Posterior vena cava (tissue), 2 donors: ENCODE data around the gene CASK. TPM values are rescaled to one million over a fixed set of nuclear protein-coding genes. Genes with fewer than 3 reads are reported as not detected.
"Not testable (repeated sequence)": the region's sequence is repeated elsewhere in the genome, so short reads cannot be mapped to it uniquely, and the experiment has no call there.

Experiments
- DNase-seq: peaks from one replicate; pipeline ENCODE4 v3.0.0-alpha.2; 2020; ENCODE audit warnings: low spot score
- intact Hi-C, 2 donors: fragments of 100-400 bp; cut with DNase I; formaldehyde crosslinking; loops; one replicate each; pipeline versions ENCODE4 v1.14.1 to v1.14.2; 2022 to 2023
- total RNA-seq, 2 donors: library from RNA; stranded (reverse); fragmentation: NEBNext Ultra II Directional; extraction: Animal tissue kit (Norgen Biotek cat#: 25700); gene quantifications; one replicate each; pipeline ENCODE4 v1.2.1, GENCODE V29; 2021
- donor health status: DM: yes; HTN: yes; CAD: no.
- donor health status: DM: yes; HTN: yes; CAD: no.

CASK gene
- total RNA-seq, 2 donors from 2014 or later: 33.8 to 35.8 TPM

DNA sequence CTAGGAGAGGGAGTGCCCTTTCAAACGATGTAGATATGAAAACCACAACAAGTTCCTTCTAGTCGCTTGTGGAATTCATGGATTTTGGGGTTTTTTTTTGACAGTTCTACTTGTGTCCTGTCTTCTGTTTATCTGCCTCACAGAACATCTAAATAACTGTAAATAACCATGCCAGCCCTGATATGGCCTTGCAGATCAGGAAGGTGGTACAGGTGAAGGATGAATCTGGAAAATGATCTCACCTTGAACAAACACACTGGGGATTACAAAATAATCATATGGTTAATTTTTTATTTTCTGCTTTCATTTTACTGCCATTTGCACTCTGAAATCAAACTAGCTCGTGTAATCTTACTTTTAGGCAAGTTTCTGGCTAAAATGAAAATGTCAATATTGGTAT is 162.2 kb downstream of the CASK start:
- intact Hi-C loops: no loop called here
- no peak for DNase-seq

DNA sequence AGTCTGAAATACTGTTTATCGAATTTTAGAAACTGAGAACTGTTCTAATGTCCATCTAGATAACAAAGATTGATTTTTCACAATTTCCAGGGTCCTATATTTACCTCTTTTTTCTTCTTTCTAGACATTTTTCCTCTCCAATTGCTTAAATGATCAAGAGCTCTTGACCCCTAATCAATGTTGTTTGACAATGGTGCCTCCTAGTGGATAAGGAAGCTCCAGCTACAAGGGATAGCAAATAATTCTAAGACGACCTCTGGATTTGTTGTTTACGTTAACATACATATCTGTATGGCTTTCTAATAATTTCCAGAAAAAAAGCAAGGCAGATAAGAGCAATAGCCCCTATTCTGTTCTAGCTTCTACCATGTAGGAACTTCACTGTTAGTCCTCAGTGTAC is 163.5 kb downstream of the CASK start:
- intact Hi-C loops: no loop called here
- no peak for DNase-seq

DNA sequence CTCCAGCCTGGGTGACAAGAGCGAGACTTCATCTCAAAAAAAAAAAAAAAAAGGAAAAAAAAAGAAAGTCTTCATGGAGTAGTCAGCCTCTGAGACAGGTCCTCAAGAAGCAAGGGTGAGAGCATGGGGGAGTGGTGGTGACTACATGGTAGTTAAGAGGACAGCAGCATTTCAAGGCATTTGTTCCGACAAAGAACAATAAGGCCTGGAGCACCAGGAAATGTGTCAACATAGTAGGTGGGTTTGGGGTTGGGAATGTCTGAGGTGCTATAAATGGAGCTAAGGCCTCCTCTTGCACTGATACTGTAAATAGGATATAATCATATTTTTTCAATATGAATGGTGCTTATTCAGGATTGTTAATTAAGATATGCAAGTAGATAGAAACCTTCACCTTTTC is 165.0 kb downstream of the CASK start:
- no peak for DNase-seq
- intact Hi-C loops: no loop called here

DNA sequence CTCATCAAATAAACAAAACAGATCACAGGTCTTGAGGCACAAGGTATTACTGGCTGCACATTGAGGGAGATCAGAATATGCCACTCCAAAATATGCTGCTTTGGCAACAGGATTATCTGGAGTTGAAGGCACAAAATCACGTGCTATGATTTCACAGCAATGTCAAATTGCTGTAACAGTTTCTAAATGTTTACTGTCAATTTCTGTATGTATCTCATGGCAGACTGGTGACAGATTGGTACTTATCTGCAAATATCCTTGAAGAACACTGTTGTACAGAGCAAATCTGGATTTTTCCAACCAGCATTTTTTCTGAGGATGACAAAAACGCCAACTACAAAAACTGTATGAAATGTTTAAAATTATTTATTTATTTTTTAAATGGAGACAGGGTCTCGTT is 172.6 kb downstream of the CASK start:
- intact Hi-C loops: no loop called here
- no peak for DNase-seq

DNA sequence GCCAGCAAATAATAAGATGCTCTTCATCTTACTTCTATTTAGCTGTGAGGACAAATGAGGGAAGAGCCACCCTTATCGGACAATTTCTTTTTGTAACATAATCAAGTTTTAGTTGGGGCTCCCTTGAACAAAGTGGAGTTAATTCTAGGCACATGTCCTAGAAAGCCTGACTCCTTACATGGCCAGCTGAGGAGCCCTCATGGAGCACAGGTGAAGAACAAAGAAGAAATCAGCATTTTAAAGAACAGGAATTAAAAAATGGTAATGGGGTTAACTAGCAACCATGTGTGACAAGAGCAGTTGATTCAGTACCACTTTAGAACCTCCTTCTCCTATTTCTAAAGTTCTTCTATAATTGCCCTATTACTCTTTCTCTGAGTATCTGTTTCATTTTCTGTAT is 183.5 kb downstream of the CASK start:
- intact Hi-C loops: no loop called here
- no peak for DNase-seq

DNA sequence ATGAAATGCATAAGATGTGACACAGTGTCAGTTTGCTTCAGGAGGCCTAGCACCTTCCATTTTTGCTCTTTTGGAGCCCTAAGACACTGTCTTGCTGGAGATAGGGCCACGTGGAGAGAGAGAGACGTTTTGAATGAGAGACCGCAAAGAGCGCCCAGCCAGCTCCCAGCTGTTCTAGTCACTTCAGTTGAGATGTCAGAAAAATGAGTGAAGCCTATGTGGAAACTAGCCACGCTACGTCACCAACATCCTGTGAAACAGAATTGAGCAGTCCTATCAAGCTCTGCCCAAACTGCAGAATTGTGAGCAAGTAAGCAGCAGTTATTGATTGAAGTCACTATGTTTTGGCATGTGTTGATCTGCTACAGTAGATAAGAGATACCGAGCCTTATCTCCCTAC is 186.3 kb downstream of the CASK start:
- no peak for DNase-seq
- intact Hi-C loops: no loop called here

DNA sequence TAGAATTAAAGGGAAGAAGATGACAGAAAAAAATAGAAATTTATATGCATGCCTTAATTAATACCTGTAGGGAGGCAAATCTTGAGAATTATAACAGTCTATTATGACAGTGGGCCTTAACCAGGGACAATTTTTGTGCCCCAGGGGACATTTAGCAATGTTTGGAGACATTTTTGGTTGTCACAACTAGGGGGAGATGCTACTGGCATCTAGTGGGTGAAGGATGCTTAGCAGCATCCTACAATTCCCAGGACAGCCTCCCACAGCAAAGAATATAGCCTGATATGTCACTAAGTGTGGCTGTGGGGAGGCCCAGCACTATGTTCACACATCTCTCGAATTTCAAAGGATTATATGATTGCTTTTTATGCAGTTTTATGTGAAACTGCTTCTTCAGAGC is 188.8 kb downstream of the CASK start:
- intact Hi-C loops: no loop called here
- no peak for DNase-seq

DNA sequence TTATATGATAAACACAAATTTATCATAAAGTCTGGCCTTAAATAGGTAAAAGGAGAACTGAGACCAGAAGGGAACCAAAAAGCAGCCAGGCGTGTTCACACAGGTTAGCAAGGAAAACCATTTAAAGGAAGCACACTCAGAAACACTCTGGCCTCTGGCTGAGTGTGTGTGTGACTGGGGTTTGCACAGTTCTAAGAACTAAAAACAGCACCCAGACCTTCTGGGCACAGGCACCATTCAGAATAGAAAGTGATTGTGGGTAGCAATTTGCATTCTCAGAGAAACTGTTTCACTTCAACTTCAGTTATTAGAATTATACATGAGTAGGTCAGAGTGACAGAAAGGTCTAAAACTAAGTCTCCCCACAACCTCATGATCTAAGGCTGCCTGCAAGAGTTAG is 189.4 kb downstream of the CASK start:
- intact Hi-C loops: no loop called here
- DNase-seq: no peak

DNA sequence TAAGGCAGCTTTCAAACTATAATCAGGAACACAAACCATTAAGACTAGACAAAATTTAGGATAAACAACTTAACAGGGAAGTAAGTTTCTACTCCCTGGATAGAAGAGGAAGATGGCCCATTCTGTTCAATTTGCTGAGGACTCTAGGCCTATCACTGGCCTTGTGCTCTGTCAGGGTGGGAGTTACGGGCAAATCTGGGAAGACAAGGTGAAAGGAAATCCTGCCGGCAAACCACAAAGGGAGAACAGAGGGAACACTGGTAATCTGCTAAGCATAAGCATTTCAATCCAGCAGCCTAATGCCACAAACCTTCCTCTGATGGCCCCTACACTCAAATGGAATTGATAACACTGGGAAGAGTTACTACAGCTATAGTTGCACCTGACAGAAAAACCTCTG is 191.1 kb downstream of the CASK start:
- intact Hi-C loops: no loop called here
- DNase-seq: no peak

DNA sequence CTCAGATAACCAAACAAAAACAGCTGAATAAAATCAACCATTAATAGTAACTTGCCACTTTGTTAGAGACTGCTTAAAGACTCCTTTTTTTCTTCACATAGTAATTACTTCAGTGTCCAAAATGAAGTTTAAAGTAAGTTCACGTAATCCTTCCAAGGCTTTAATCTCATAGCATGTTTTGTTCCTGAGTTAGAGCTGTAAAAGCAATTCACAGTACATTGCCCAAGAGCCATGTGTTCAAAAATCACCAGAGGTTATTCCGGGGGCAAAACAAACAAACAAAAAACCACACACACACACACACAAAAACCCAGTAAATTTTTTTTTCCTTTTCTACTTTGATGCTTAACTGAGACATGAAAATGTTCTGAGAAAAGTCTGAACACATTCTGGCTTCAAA is 193.3 kb downstream of the CASK start:
- intact Hi-C loops: no loop called here

DNA sequence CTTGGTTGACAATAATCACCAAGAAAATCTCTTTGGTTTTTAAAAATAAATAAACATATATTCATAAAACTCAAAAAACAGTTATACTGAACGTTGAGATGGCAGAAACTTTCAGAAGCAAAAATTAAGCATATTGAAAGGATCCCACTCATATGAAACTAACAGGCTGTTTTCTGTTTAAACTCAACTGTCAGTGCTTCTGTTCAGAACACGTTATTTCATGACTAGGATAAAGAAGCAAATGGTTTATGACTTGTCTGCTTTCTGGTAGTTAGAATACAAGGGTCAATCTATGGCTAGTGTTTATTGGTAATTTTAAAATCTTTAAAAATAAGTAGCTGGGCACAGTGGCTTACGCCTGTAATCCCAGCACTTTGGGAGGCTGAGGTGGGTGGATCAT is 195.2 kb downstream of the CASK start:
- DNase-seq: no peak
- intact Hi-C loops: no loop called here

More for the DNA sequence above, 193.3 kb downstream of the CASK start:
- DNase-seq: no peak

DNA sequence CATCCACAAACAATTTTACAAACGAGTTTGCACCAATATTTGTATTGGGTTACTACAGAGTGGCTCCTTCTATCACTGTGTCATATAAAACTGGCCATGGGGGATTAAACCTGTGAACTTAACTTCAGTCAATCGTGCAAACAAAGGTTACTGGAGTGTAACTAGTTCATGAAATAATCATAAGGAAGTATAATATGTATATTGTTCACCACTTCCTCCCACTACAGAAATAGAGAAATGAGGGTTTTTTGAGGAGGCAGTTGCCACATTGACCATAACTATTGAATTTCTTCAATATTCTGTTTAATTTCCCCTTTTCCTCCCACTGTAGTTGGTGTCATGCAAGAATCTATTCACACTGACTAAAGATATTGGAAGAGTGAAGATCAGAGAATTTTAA is 199.5 kb downstream of the CASK start, which contains the start of gene GPR82:
TSS of gene GPR82 (plus strand) at position 356 of the 400 bp plus-strand sequence. CDS start 2,846 bp downstream, outside the sequence.
- no peak for DNase-seq
- intact Hi-C loops: no loop called here

DNA sequence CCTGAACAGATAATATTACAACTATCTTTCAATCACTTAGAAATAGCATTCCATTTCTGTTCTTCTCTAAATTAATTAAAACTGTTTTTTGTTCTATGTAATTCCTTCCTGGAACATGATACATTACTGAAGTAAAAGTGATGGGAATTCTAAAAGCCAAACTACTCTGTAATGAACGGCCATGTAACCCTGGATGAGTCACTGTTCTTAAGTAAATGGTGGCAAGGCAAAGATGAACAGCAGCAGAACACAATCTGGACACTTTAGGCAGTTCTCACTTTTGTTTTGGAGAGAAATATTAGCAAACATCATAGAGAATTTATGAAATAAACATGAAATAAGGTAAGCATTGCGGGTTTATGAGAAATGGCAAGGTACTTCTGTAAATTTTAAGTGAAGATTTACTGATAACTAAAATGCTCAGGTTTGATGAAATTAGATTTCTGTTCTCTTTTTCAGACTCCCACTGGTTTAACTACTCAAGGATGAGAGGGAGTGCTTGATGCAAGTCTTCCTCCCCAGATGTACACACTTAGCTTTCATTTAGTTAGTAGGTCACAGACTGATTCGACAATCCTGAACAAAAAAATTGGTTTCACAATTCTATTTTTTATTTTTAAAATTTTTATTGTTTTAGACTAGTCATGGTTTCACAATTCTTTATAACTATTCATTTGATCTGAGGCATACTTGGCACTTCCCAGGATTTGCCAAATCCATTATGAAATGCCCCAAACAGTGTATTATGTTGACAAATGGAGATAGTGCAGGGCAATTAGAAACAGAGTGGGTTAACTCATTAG is 200.3 kb downstream of the CASK start:
- DNase-seq: no peak
- intact Hi-C loops: no loop called here

DNA sequence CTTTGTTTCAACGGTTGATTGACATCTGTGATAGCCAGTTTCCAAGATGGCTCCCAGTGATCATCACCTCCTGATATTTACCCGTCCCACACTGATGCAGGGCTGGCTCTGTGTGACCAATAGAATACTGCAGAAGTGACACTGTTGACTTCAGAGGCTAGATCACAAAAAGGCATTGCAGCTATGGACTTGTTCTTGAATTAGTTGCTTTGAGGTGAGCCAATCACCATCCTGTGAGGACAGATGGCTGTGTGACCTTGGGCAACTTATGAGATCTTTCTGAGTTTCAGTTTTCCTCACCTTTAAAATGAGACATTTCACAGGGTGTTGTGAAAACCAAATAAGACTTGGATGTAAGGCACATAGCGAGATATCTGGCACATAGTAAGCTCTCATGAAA is 201.1 kb downstream of the CASK start:
- intact Hi-C loops: no loop called here

DNA sequence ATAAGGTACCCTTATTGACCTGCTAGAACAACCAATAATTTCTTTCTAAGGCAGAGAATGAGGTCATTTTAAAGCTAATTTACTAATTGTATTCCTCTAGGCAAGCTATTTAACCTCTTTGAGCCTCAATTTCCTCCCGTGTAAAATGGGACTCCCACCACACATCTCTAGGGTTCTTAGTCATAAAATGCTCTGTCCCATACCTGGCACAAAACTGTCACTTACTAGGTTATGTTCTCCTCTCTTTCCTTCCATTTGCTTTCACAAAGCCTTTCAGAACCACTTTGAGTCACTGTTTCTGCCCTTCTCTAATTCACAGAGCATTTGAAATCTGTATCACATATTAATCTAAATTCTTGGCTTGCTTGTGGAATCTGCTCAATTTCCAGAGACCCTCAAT is 201.8 kb downstream of the CASK start:
- intact Hi-C loops: no loop called here
- DNase-seq: no peak

More for the DNA sequence above, 201.1 kb downstream of the CASK start:
- DNase-seq: no peak

DNA sequence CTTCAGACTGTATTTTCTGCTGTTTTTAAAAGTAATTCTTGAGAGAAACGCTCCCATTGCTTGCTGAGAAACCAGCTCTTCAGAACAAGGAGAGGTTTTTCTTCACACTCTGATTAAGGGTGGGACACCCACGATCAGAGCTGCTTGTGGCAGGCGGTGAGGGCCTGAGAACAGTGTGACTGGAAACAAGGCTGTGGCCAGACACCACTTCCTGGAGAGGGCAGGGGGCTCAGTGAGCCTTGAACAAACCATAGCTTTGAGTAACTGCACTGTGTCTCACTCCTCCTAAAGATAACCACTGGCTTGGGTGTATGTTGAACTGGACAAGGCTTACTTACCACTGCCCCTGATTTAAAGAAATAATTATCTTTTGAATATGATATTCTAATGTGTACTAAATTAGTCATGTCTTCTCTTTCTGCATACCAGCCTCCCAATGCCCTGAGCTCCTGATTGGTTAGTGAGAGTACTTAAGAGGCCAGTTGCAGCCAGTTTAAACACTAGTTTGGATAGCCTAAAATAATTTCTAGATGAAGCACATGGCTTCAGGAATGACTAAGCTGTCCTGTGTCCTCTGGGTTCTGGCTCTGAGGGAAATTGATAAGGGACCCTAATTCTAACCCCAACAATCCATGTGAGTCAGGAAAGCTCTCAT is 203.1 kb downstream of the CASK start:
- no peak for DNase-seq
- intact Hi-C loops: no loop called here

DNA sequence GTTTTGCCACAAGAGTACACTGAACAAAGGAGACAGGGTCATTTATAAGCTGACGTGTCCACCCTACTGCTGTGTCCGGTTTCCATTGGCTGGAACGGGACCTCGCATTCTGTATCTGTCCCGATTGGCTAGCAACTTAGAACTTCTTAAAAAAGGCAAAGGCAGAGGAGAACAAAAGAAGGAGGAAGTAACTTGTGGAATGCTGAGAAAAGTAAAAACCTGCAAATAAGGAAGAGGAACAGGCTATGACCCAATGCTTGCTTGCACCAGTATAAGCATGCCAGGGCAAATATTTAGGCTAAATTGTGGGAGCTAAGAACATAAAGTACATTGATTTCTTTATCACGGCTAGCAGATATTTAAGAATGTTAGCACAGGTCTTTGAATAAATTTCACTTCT is 203.7 kb downstream of the CASK start:
- intact Hi-C loops, DNase-seq: not testable (repeated sequence)

DNA sequence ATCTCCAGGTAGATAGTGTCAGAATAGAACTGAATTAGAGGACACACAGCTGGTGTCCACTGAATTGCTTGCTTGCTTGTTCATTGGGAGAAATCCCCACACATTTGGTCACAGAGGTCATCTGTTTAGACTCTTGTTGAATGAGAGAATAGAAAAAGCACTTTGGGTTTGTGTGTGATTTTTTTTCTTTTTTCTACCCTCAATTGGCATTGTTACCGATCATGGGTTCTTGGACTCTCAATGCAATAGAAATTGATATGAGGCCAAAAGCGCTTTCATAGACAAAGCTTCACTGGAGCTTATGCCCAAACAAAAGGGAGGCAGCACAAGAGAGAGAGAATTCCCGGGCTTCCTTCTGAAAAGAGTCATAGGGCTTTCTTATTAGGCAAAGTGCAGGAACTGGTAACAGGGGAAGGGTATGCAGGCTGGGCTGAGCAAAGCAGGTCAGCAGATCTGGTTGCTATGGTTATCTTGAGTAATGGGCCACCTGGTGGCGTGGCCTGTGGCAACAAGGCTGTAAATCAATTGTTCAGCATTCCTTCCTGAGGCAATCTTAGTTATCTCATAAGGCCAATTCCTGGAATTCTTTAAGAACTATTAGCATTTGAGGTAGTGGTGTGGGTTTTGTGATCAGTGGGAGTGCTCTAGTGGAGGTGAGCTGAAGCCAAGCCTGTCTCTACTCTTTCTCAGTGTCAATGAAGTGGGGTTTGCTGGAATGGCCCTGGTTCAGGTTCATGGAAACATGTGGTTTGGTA is 204.7 kb downstream of the CASK start:
- no peak for DNase-seq
- intact Hi-C loops: no loop called here

DNA sequence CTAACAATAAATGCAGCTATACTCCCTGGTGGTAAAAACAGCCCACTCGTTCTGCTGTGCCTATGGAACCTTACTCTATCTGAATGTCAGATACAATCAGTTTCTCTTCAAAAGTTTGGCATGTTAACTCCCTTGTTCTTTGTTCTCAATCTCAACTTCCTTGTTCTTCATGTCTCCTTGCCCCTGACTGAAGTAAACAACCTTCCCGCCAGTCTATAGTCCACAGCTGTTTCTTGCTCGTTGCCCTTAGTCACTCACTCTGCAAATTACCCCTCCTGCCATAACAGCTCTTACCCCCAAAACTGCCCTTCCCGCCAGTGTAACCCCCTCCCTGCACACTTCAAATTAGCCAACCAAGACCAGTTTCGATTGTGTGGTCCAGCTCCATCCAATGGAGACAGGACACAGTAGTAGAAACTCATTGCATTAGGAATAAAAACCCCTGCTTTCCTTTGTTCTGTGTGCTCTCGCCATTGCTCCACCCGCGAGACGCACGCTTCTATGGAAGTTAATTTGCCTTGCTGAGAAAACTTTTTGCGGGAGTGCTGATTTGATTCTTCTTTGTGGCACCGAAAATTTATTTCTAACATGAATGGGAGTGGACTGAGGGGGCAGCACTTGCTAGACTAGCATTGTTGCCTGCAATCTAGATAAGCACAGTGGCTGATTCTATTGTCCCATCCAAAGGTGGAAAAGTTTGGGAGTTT is 206.4 kb downstream of the CASK start:
- intact Hi-C loops: no loop called here
- no peak for DNase-seq

DNA sequence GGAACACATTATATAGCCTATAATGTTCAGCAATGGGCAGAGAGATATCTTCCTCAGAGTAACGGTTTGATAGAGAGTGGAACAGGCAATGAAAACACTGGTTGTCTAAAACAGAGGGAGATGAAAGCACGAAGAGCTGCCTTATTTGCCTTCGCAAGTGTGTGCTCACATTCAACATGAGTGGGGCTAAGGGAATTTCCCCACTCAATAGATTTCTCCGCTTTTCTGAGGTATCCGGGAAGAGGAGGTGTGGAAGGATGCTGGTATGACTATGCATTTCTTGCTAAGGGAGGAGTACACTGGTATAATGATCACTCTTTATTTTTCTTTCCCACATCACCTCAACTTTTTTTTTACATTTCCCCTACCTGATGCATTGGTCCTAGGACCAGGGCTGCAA is 207.1 kb downstream of the CASK start:
- DNase-seq: no peak
- intact Hi-C loops: no loop called here
